Esophagus squamous epithelium (tissue), 4 donors: Measurements from ENCODE around the gene SAE1.

ENCODE experiments used
- CTCF ChIP-seq, 6 experiments: fragments of 450-650 bp in 4 of 6; fragments of 200-600 bp in 2 of 6; sonication (generic) in 2 of 6; IDR thresholded peaks; one replicate each; pipeline ENCODE4 v1.5.1; 2016 to 2019; ENCODE audit warnings: antibody characterized with exemption in 6 of 6, mild to moderate bottlenecking in 4 of 6, moderate library complexity in 4 of 6
- POLR2A ChIP-seq, 4 donors: fragments of 450-650 bp; IDR thresholded peaks; one replicate each; pipeline ENCODE4 v1.6.1; 2017; ENCODE audit warnings: antibody characterized with exemption in 4 of 4, mild to moderate bottlenecking in 4 of 4, moderate library complexity in 3 of 4

GRCh38 chr19:47111682-47112165 lies 18.9 kb upstream of the SAE1 start:
- TF ChIP-seq CTCF (IDR thresholded peaks at IDR 0.05) (no peak), POLR2A (IDR thresholded peaks at IDR 0.05) (no peak)
